AG04449 (cell line): ENCODE results near the gene PNKD.

Experiments
- CTCF ChIA-PET: fragments of 350-600 bp; formaldehyde crosslinking; extraction: SDS; loops from one replicate; lab custom pipeline; 2021; ENCODE audit warnings: antibody characterized with exemption; lab: Yijun Ruan, JAX
- POLR2A ChIA-PET: fragments of 400-600, 350-600 bp; formaldehyde crosslinking; extraction: SDS; loops from one replicate; lab custom pipeline; 2020; ENCODE audit warnings: antibody characterized with exemption, inconsistent platforms; lab: Yijun Ruan, JAX
- DNase-seq: peaks from one replicate; pipeline ENCODE4 v3.0.0-alpha.2; 2010; ENCODE audit warnings: low read depth, low spot score
- H3K4me3 ChIP-seq: 2 replicates; pipeline ENCODE4 v1.5.1; 2011; ENCODE audit warnings: low read depth, mild to moderate bottlenecking, control low read depth, low read length
- TF ChIP-seq, protein P1 (sequence below): IDR thresholded peaks from one replicate; pipeline ENCODE4 v1.5.1; 2011; ENCODE audit warnings: mild to moderate bottlenecking, moderate library complexity, low read length, control low read depth, inconsistent platforms; ENCODE audit not compliant: insufficient read depth; ENCODE audit errors: missing control alignments

Gene PNKD

GRCh38 chr2:218354850-218355443, 84.6 kb downstream of the PNKD start:
- DNase-seq = no peak
- TF ChIP-seq, protein P1, sequence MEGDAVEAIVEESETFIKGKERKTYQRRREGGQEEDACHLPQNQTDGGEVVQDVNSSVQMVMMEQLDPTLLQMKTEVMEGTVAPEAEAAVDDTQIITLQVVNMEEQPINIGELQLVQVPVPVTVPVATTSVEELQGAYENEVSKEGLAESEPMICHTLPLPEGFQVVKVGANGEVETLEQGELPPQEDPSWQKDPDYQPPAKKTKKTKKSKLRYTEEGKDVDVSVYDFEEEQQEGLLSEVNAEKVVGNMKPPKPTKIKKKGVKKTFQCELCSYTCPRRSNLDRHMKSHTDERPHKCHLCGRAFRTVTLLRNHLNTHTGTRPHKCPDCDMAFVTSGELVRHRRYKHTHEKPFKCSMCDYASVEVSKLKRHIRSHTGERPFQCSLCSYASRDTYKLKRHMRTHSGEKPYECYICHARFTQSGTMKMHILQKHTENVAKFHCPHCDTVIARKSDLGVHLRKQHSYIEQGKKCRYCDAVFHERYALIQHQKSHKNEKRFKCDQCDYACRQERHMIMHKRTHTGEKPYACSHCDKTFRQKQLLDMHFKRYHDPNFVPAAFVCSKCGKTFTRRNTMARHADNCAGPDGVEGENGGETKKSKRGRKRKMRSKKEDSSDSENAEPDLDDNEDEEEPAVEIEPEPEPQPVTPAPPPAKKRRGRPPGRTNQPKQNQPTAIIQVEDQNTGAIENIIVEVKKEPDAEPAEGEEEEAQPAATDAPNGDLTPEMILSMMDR = no peak
- H3K4me3 ChIP-seq = no peak overlapping the region
- ChIA-PET CTCF (interaction anchor here (0.8 to 6.7 kb wide), 11 partner anchors 8 to 82 kb away, joined by 3 to 117 read pairs (median 26); partner anchors contain the start of genes AAMP, PNKD and TMBIM1), POLR2A (no interaction called here)

GRCh38 chr2:218357236-218358177, 87.2 kb downstream of the PNKD start:
- POLR2A ChIA-PET = no interaction called here
- no peak for DNase-seq

GRCh38 chr2:218360453-218360852, 90.1 kb downstream of the PNKD start:
- CTCF ChIA-PET = interaction anchor here (0.6 to 5.3 kb wide), 3 partner anchors 36 to 66 kb away, joined by 3 to 117 read pairs (median 4); partner anchors contain the start of gene TMBIM1
- TF ChIP-seq, protein P1 = no peak
- no peak for DNase-seq
- POLR2A ChIA-PET = no interaction called here
- H3K4me3 ChIP-seq = no peak overlapping the region

More at GRCh38 chr2:218357236-218358177, 87.2 kb downstream of the PNKD start:
- CTCF ChIA-PET = interaction anchor here (0.8 to 6.7 kb wide), 24 partner anchors 8 to 289 kb away, joined by 3 to 117 read pairs (median 10); partner anchors contain the start of genes AAMP, PNKD and TMBIM1
- TF ChIP-seq, protein P1 = no peak
- H3K4me3 ChIP-seq = no peak overlapping the region

DNA sequence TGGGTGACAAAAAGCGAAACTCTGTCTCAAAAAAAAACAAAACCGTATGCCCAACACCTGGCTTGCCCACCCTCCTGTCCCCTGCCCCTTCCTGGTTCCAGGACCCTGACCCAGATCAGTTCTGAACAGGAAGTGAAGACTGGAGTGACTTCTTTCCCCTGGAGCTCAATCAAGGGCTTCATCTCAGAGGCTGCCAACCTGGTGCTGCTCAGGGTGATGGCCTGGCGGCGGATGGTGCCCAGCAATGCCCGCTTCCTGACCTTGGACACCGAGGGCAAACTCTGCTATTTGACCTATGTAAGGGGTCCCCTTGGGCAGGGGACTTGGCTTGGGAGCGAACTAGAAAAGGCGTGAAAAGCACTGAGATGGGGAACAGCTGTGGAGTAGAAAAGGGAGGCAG, 92.3 kb downstream of the PNKD start:
- no peak overlapping the region for H3K4me3 ChIP-seq
- TF ChIP-seq, protein P1 = no peak
- DNase-seq = no peak
- POLR2A ChIA-PET = no interaction called here
- CTCF ChIA-PET = interaction anchor here (1.1 to 2.0 kb wide), 5 partner anchors 13 to 69 kb away, joined by 3 to 9 read pairs (median 5); no protein-coding TSS in a partner anchor

DNA sequence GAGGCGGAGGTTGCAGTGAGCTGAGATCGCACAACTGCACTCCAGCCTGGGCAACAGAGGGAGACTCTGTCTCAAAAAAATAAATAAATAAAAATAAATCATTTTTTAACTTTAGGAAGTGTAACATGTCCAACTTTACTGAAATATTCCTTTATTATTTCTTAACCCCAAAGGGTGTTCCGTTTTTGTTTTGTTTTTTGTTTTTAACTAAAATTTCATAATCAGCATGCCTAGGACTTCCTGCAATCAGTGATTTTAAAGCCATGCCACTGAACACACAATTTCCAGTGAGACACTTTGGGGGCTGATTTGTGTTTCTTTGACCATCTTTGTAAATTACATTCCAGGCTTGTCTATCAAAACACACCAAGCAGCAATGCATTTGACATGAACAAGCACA, 93.4 kb downstream of the PNKD start:
- no peak for DNase-seq
- ChIA-PET POLR2A (no interaction called here), CTCF (interaction anchor here (1.2 kb wide), 1 partner anchor 92 kb away, joined by 3 read pairs; no protein-coding TSS in a partner anchor)
- no peak overlapping the region for H3K4me3 ChIP-seq
- TF ChIP-seq, protein P1 = no peak
